Astrocyte of the hippocampus (primary cell): Measurements from ENCODE around the gene IDE.
"Not testable (repeated sequence)": the region's sequence is repeated elsewhere in the genome, so short reads cannot be mapped to it uniquely, and the experiment has no call there.

ENCODE experiments used
- DNase-seq: peaks from one replicate; pipeline ENCODE4 v3.0.0; 2011; ENCODE audit warnings: low read depth, low spot score

The IDE gene

GRCh38 chr10:92419740-92420545 is 153.9 kb downstream of the IDE start:
- DNase-seq, result peak; percentile 48

- DNase-seq, result no peak
Observed at GRCh38 chr10:92418891-92419290, 155.0 kb downstream of the IDE start.

GRCh38 chr10:92418221-92418620 is 155.7 kb downstream of the IDE start:
- DNase-seq, result no peak

GRCh38 chr10:92413519-92413918 is 160.4 kb downstream of the IDE start:
- no peak for DNase-seq

GRCh38 chr10:92413011-92413410 is 160.9 kb downstream of the IDE start:
- DNase-seq, result no peak

GRCh38 chr10:92411406-92411805 is 162.5 kb downstream of the IDE start:
- DNase-seq, result no peak

- no peak for DNase-seq
Observed at GRCh38 chr10:92410501-92410900, 163.4 kb downstream of the IDE start.

- DNase-seq, result no peak
Observed at GRCh38 chr10:92408017-92408361, 165.9 kb downstream of the IDE start.

- no peak for DNase-seq
Observed at GRCh38 chr10:92407305-92408016, 166.4 kb downstream of the IDE start.

GRCh38 chr10:92405419-92405924 is 168.4 kb downstream of the IDE start:
- no peak for DNase-seq

- DNase-seq, result no peak
Observed at GRCh38 chr10:92404612-92405418, 169.1 kb downstream of the IDE start.

GRCh38 chr10:92402234-92402633 is 171.7 kb downstream of the IDE start:
- DNase-seq, result not testable (repeated sequence)
